Activated gamma-delta T cell (primary cell): ENCODE data around the gene HEXIM1.

ENCODE experiments used
- DNase-seq: peaks from one replicate; lab custom pipeline; 2025; lab: John Stamatoyannopoulos, UW

The HEXIM1 gene

DNA sequence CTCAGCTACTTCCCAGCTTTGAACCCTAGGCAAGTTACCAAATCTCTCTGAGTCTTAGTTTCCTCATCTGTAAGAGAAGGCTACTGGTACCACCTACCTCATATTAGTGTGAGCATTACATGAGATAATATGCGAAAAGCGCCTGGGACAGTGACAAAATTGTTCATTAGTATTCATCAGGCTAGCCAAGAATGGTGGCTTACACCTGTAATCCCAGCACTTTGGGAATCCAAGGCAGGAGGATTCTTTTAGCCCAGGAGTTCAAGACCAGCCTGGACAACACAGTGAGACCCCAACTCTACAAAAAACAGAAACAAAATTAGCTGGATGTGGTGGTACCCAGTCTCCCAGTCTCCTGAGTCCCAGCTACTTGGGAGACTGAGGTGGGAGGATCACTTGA is 19.3 kb upstream of the HEXIM1 start:
- DNase-seq = no peak

DNA sequence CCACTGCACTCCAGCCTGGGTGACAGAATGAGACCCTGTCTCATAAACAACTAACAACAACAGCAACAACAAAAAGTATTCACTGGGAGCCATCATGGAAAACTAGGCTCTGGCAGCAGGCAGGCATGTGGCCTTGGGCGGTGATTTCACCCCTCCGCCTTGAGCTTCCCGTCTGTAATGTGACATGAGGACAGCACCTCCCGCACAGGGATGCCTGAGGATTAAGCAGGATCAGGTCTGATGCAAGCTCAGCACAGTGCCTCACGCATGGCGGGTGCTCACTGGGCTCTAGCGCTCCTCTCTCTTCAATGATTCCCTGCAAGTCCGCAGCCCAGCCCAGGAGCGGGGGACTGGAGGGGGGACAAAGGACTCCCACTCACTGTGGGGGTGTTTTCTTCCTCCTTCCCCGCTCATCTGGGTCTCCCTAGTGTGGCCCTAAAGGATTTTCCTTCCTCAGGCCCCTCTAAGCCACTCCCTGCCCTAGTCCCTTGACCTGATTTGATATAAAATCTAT is 18.8 kb upstream of the HEXIM1 start:
- DNase-seq = no peak

DNA sequence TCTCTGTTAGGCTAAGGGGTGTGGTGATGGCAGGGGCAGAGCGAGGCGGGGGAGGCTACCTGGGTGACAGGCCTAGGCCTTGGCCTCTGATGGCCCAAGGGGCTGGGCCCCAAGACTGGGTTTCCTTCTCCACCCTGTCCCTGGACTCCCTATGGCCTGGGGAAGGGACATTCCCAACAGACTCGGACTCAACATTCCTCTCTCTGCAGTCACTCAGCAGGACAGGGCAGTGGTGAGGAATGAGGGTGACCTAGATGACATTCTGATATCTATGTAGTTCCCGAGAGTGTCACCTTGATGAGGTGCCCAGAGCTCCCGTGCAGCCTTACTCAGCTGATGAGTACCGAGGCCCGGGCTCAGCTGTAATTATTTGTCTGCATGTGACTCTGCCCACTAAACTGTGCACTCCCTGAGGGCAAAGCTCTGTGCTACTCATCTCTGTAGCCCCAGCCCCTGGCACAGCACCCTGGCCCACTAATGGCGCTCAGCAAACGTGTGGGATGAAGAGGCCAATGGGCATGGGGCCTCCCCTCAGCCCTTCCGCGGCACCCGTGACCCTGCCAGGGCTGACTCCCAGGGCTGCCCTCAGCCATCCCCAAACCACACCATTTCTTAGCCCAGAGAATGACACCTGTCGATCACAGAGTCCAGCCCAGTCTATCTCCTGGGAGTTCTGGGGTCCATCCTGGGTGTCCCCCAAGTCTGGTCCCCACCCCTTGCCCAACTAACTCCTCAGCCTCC is 18.2 kb upstream of the HEXIM1 start:
- DNase-seq = no peak

DNA sequence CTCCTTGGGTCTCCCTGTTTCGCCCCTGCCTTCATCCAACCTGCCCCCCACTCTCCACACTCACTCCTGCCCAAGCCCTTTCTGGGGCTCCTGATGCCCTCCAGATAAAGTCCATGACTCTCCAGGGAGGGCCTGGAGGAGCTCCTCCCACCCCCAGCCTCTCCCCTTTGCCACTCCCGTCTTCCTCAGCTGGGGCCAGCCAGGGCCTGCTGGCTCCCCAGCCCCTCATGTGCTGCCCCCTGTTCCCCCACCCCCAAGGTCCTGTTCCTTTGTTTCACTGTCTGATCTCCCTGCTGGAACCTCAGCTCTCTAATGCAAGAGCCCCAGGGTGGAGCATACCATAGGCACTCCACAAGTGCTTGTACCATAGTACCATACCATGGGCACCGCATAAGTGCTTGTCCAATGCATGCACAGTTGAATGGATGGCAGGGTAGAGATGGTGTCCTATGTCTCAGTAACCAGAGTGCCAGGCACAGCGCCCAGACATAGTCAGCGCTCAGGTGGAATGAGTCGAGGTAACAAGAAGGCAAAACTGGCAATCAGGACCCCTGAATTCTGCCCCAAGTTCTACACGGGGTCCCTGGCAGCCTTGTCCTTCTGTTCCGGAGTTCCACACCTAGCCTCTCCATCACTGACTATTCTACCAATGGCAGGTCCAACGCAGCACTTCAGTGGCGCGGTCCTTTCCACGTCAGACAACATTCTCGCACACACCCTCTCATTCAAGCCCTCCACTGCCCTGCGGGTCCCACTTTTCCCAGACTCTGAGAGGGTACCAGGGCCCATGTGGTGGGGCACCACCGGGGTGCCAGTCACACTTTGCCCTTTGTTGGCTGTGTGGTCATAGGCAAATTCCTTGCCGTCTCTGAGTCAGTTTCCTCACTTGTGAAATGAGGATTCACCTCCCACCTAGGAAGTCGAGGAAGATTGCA is 17.3 kb upstream of the HEXIM1 start:
- DNase-seq = no peak

DNA sequence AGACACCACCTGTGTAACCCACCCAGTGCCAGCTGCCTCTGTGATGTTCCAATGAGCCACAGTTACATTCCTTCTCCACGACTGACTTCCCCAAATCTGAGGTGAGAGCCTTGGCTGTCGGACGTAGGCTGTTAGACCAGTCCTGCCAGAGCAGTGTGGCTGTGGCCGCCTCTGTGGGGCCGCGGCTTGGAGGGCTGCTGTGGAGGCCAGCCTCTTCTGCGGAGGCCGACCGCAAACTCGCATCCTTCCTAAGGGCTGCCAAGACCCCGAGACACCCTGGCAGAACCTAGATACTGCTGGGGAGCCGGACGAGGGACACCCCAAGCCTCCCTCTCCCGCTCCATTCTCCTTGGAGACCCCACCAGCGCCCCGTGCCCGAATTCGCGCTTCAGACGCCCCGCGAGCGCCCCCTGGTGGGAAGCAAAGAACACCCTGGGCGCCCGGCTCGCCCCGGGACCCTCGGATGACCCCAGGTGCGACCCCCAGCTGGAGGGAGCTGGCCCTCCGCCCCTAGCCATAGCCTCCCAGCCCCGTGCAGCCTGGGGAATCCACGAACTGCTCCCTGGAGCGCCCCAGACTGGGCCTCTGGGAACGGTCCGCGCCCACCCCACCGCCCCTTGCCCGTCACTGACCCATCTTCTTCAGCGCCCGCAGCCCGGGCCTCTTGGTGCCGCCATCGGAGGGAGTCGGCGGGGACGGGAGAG is 16.5 kb upstream of the HEXIM1 start:
- no peak for DNase-seq

DNA sequence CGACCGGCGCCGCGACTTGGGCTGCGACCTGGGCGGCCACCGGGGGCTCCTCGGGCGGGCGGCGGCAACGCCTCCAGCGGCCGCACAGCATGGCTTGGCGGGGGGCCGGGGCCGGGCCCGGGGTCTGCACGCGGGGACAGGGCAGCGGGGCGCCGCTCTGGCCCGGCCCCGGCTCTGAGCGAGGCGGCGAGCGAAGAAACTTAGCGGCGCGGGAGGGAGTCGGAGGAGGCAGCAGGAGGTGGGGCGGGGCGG is 16.0 kb upstream of the HEXIM1 start, which contains the start of gene PLCD3:
TSS of gene PLCD3 (minus strand) at position 196 of the 252 bp plus-strand sequence. CDS start at position 91, 105 bp downstream.
- no peak for DNase-seq

DNA sequence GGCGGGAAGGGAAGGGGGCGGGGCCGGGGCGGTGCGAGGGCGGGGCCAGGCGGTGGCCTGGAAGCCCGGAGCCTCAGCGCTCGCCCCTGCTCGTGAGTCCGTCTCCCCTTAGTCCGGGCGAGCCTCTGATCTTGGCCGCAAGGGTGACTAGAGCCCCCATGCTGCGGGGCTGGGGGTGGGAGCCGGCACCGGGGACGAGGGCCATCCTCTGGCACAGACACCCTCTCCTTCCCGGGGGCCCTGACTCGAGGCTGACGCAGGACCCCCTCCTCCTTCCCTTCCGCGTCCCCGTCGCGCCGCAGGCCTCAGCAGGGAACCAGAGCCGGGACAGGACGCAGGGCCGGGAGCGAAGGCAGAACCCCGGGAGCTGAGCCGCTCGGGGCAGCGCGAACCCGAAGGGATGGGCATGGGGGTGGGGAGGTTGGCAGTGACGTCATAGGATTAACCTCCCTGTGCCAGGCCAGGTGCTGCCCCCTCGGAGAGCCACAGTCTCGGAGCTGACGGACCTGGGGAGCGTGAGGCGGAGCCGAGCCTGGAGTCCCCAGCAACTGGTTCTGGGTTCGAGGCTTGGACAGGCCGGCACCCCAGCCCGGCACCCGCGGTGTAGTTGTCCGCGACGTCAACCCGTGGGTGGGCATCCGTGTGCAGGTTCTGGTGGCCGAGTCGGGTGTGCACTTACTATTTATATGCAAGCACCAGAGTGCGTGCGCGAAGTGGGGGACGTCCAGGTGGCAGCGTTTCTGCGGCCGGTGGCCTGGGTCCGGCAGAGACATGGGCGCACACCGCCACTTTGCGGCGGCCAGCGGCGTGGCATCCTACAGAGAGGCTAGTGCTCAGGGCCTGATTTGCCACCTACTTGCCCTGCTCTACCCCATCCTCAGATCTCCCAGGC is 15.5 kb upstream of the HEXIM1 start:
- DNase-seq = peak; percentile 51

DNA sequence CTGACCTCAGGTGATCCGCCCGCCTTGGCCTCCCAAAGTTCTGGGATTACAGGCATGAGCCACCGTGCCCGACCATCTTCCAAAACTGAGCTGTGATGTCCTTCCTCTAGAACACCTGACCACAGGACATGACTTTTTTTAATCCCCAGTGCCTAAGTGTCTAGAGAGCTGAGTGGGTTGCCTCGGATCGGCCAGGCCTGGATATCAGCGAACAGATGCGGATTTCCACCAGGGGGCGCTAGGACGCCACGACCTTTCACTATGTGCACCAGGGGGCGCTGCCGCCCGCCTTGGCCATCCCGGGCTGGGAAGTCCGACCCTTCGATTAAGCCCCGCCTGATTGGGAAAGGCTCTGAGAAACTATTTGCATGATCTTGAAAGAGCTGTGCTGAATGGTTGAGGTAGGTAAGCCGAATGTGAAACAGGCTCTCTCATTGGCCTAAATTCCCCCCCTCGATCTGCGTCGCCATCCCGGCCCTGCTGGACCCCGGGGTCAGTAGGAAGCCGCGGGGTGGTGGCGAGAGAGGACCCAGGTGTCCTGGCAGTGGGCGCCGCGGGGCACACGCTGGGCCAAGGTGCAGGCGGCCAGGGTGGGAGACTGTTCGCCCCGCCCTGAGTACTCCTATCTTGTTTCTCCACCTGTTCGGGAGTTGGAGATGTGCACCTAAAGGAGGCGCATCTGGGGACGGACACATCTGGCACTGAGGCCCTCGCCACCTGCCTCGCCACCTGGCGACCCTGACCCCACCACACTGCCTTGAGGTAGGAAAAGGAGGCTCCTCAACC is 12.9 kb upstream of the HEXIM1 start, which contains the start of gene ACBD4:
TSS of gene ACBD4 (plus strand) at position 496 of the 786 bp plus-strand sequence. CDS start 458 bp downstream, outside the sequence.
- peak; percentile 83 for DNase-seq

DNA sequence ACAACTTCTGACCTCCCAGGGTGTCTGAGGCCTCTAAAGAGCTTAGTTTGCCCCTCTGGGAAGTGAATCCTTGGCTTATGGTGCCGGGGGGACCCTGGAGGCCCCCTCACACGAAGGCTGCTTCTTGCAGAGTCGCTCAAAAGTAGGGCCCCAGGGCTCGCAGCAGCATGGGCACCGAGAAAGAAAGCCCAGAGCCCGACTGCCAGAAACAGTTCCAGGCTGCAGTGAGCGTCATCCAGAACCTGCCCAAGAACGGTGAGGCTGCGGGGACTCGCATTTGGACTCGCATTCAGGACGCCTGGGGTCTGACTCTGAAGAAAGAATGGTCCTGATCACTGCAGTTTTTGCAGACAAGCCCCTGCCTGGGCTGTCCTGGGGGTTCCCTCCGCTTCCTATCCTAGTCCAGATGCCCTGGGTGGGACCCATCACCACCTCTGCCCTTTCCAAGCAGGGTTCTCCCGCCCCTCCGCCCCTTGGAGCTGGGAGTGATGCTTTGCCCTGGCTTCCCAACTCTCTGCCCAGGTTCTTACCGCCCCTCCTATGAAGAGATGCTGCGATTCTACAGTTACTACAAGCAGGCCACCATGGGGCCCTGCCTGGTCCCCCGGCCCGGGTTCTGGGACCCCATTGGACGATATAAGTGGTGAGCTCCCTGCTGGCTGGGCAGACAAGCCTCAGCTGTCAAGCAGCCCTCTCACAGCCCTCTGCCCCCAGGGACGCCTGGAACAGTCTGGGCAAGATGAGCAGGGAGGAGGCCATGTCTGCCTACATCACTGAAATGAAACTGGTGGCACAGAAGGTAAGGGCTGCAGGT is 12.1 kb upstream of the HEXIM1 start:
- no peak for DNase-seq

DNA sequence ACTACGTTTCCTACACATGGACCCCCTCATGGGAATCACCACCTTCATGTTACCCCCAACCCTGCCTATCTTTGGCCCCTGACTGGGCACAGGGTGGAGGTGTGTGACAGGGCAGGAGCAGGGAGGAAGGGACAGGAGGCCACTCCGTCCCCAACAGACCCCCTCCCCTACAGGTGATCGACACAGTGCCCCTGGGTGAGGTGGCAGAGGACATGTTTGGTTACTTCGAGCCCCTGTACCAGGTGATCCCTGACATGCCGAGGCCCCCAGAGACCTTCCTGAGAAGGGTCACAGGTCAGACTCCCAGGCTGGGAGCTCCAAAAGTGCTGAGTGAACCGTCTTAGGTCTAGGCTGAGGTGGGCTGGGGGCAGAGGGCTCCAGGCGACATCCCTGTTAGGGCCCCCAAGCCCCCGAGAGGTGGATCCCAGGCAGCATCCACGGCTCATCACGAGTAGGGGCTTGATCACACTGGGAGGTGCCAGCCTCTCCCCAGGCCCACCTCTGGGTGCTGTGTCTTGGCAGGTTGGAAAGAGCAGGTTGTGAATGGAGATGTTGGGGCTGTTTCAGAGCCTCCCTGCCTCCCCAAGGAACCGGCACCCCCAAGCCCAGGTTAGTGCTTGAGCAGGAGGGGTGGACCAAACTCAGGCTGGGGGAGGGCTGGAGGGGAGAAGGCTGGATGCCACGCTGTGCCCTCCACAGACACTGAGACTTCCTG is 11.3 kb upstream of the HEXIM1 start:
- no peak for DNase-seq

DNA sequence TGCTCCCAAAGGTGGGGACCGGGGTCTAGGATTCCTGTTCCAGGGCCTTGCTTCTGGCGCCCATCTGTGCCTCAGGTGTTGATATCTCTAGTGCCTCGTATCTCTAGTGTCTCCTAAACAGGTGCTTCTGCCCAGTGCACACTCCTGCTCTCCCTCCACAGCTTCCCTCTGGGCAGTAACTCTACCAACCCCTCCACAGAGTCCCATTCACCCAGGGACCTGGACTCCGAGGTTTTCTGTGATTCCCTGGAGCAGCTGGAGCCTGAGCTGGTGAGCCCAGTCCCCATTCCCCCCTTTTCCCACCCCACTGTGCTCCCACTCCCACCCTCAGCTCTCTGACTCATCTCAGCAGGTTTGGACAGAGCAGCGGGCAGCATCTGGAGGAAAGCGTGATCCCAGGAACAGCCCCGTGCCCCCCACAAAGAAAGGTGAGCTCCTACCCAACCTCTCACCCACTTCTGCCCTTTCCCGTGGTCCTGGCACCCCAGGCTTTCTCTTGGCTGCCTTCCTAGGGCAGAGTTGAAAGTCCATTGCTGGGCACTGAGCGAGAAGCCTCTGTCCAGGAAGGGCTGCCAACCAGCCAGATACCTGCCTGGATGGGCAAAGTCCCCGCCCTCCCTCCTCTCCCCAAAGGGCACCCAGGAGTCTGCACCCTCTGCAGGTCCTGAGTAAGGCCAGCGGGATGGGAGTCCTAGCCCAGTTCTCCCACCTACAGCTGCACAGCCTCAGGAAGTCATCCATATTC is 10.5 kb upstream of the HEXIM1 start:
- no peak for DNase-seq

DNA sequence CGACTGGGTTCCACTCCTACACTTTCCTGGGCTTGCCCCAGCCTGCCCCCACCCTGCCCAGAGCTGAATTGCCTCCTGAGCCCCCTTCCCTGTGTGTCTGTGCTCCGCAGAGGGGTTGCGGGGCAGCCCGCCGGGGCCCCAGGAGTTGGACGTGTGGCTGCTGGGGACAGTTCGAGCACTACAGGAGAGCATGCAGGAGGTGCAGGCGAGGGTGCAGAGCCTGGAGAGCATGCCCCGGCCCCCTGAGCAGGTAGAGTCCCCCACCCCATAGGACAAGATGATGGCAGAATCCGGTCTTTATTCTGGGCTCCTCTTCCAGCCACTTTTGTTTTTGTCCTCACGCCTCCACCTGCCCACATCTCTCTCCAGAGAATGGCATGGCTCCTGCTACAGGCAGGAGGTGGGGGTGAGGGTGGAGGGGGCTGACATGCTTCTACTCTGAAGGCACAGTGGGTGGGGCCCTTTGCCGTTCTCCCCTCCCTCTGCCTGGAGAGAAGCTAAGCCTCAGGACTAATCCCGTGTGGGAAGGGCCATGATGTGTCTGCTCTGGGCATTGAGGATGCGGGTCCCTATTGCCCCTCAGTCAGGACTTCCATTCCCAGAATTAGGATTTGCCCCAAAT is 9.3 kb upstream of the HEXIM1 start:
- DNase-seq = no peak

DNA sequence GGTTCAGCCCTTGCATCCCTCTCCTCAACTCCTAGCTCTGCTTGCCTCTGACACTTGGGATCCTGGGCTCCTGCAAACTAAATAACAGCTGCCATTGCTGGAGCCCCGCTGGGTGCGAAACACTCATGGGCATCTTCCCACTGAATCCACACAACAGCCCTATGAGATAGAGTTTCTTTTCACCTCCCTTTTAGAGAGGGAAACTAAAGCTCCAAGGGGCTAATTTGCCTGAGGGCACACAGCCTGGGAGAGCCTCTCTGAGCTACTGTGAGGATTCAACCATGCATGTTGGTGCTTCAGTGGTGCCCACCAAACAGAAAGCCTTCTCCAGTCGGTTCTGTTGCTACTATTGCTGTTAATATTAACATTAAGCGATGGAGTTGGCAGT is 8.7 kb upstream of the HEXIM1 start:
- DNase-seq = no peak

DNA sequence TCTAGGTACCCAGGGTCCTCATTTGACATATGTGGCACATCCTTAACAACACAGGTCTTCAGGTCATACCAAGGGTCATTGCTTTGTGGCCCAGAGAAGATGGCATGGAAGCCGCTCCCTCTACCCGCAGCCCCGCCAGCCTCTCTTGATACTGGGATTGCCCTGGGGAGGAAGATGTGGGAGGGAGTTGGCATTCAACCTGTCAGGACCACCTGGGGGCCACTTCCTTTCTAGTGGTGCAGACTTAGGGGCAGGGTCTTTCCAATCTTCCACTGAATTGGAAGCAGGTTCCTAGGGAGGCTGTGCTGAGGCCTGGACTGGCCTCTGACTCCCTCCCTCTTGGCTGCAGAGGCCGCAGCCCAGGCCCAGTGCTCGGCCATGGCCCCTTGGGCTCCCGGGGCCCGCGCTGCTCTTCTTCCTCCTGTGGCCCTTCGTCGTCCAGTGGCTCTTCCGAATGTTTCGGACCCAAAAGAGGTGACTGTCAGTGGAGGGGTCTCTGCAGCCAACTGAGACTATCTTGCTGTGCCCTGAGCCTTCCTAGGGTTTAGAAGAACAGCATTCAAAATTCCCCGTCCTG is 5.1 kb upstream of the HEXIM1 start:
- DNase-seq = no peak

DNA sequence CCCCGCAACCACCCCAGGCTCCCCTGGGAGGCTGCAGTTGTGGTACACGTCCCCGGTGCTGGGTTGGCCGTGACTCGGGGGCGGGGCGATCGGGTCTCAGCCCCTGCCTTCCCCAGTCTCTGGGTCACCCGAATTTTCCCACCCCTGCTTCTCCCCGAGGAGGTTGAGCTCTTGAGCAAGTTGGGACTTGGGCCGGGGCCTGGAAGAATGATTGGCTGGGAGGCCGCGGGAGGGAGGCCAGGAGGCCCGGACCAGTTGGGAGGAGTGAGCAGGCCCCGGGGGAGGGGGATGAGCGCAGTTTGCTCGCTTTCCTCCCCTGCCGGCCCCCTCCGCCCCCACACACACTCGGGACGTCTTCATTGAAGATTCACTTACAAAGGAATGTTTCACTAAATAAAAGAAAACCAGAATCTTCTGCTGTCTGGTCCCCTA is 4.5 kb upstream of the HEXIM1 start:
- no peak for DNase-seq

DNA sequence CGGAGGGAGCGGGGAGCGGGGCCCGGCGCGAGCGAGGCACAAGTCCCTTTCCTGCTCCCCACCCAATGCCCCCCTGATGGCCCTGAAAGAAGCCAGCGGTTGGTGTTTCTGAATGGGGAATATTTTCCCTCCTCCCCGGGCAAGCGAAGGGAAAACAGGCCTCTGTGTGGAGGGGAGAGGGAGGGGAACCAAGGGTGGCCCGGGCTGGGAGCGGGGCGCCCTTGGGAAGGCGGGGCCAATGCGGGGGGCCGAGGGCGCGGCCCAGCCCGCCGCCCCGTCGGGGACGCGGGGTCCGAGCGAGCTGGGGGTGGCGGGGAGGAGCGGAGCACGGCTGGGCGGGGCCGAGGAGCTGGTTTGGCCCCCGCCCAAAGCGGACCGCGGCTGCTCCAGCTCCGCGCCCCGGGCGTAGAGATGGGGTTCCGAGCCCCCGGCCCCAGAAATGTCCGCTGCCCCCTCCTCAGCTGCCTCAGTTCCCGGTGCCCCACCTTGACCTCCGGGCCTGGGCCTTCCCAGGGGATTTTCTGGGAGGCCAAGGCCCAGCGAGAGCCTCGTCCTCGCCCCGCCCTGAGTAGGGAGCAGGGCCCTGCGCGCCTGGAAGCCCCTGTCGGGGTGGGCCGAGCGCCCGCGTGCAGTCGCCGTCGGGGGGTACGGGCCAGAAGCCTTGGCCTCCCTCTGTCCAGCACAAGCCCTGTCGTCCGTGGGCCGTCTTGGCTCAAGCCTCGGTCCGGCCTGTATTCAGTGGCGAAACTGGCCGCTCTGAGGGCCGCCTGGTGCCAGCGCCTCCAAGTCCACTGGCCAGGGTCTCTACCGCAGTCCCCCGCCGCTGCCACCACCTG is 3.9 kb upstream of the HEXIM1 start:
- no peak for DNase-seq

DNA sequence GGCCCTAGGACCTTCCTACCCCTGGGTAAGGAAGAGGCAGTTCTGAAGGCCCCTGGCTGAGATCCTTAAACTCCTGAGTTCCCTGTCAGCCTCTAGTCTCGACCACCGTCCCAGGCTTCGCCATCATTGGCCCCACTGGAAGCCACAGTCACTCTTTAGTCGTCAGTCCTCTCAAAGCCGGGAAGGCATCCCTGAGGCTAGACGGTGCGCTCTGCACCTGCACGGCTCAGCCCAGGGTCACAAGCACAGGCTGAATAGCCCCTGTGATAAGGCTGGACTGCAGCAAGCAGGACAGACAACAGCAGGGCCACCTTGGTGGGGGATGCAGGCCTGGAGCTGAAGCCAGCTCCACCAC is 3.3 kb upstream of the HEXIM1 start:
- DNase-seq = no peak
